IMR-90 (cell line): ENCODE data around the gene ADAM12. TPM values are rescaled to one million over a fixed set of nuclear protein-coding genes. Genes with fewer than 3 reads are reported as not detected.
"Not testable (repeated sequence)": the region's sequence is repeated elsewhere in the genome, so short reads cannot be mapped to it uniquely, and the experiment has no call there.

Experiments
- ATAC-seq: fragments of 200-7000 bp; cut with Tn5 transposase; 2 replicates; pipeline ENCODE4 v1.9.1; 2020; ENCODE audit warnings: low read depth, mild to moderate bottlenecking, moderate library complexity
- BruUV-seq: library from RNA; stranded (reverse); fragments of 400-500 nt; replicated peaks from 2 replicates; lab custom pipeline; 2021; lab: Mats Ljungman, UMichigan
- CTCF ChIA-PET: fragments of 300-600 bp; formaldehyde crosslinking; extraction: SDS; loops from one replicate; lab custom pipeline; 2021; ENCODE audit warnings: antibody characterized with exemption; lab: Yijun Ruan, JAX
- POLR2A ChIA-PET: fragments of 300-600 bp; sonication (Branson Sonifier 250); formaldehyde crosslinking; loops from one replicate; lab custom pipeline; 2022; ENCODE audit warnings: antibody characterized with exemption; ENCODE audit not compliant: unreplicated experiment; lab: Charles Lee
- DNase-seq: peaks from one replicate; pipeline ENCODE4 v3.0.0; 2013
- H2AFZ ChIP-seq: replicated peaks from 2 replicates; pipeline ENCODE3; 2013; ENCODE audit warnings: low read length, mild to moderate bottlenecking; ENCODE audit not compliant: poor library complexity
- H2AK5ac ChIP-seq: 2 replicates; pipeline ENCODE4 v1.6.1; 2013; ENCODE audit warnings: low read depth, low read length, inconsistent platforms
- H2AK9ac ChIP-seq: replicated peaks from 2 replicates; pipeline ENCODE3; 2013; ENCODE audit warnings: mild to moderate bottlenecking, low read depth, low read length, moderate library complexity; ENCODE audit not compliant: poor library complexity
- H2BK120ac ChIP-seq: 2 replicates; pipeline ENCODE4 v1.6.1; 2013; ENCODE audit warnings: low read depth, low read length, inconsistent platforms
- H2BK15ac ChIP-seq: 3 replicates; pipeline ENCODE4 v1.6.1; 2013; ENCODE audit warnings: low read depth, low read length, inconsistent platforms
- H2BK20ac ChIP-seq: 2 replicates; pipeline ENCODE4 v1.6.1; 2013; ENCODE audit warnings: low read depth, mild to moderate bottlenecking, inconsistent platforms, low read length, moderate library complexity
- H2BK5ac ChIP-seq: 2 replicates; pipeline ENCODE4 v1.6.1; 2013; ENCODE audit warnings: mild to moderate bottlenecking, low read depth, low read length, inconsistent platforms; ENCODE audit not compliant: poor library complexity, severe bottlenecking
- H3K14ac ChIP-seq: replicated peaks from 2 replicates; pipeline ENCODE4 v1.6.1; 2013; ENCODE audit warnings: low read depth, low read length, inconsistent platforms
- H3K18ac ChIP-seq: 2 replicates; pipeline ENCODE4 v1.6.1; 2013; ENCODE audit warnings: low read depth, low read length, control low read depth
- H3K23ac ChIP-seq: 2 replicates; pipeline ENCODE4 v1.6.1; 2013; ENCODE audit warnings: low read depth, low read length, inconsistent platforms
- H3K27ac ChIP-seq: 2 replicates; pipeline ENCODE4 v1.5.1; 2013; ENCODE audit warnings: mild to moderate bottlenecking, control low read depth, low read length; ENCODE audit not compliant: insufficient read depth
- H3K27me3 ChIP-seq: 2 replicates; pipeline ENCODE4 v1.6.1; 2013; ENCODE audit warnings: low read length; ENCODE audit not compliant: control insufficient read depth, insufficient read depth
- H3K36me3 ChIP-seq: 2 replicates; pipeline ENCODE4 v1.6.1; 2013; ENCODE audit warnings: low read length, mixed read lengths; ENCODE audit not compliant: control insufficient read depth, insufficient read depth
- H3K4ac ChIP-seq: 2 replicates; pipeline ENCODE4 v1.6.1; 2013; ENCODE audit warnings: low read depth, low read length, inconsistent platforms
- H3K4me1 ChIP-seq: 2 replicates; pipeline ENCODE4 v1.6.1; 2013; ENCODE audit warnings: low read length, mixed read lengths; ENCODE audit not compliant: control insufficient read depth, insufficient read depth
- H3K4me2 ChIP-seq: 2 replicates; pipeline ENCODE4 v1.6.1; 2013; ENCODE audit warnings: low read depth, mild to moderate bottlenecking, control low read depth, low read length, moderate library complexity
- H3K4me3 ChIP-seq: 2 replicates; pipeline ENCODE4 v1.5.1; 2013; ENCODE audit warnings: low read depth, mild to moderate bottlenecking, control low read depth, low read length, moderate library complexity; ENCODE audit not compliant: insufficient read depth
- H3K56ac ChIP-seq: 2 replicates; pipeline ENCODE4 v1.6.1; 2013; ENCODE audit warnings: low read length, inconsistent platforms; ENCODE audit not compliant: insufficient read depth; ENCODE audit errors: extremely low read depth
- H3K79me1 ChIP-seq, 2 experiments: 2 replicates each; pipeline ENCODE4 v1.6.1; 2013; ENCODE audit warnings: low read length in 2 of 2, inconsistent platforms in 1 of 2, low read depth in 1 of 2
- H3K9ac ChIP-seq: 2 replicates; pipeline ENCODE4 v1.6.1; 2013; ENCODE audit warnings: low read depth, low read length, control low read depth
- H3K9me1 ChIP-seq: 2 replicates; pipeline ENCODE4 v1.6.1; 2013; ENCODE audit warnings: low read length, inconsistent platforms; ENCODE audit not compliant: insufficient read depth
- H3K9me3 ChIP-seq: 2 replicates; pipeline ENCODE4 v1.6.1; 2013; ENCODE audit warnings: low read length; ENCODE audit not compliant: control insufficient read depth, insufficient read depth
- H4K20me1 ChIP-seq: 2 replicates; pipeline ENCODE4 v1.6.1; 2013; ENCODE audit warnings: low read length, inconsistent platforms; ENCODE audit not compliant: insufficient read depth
- H4K5ac ChIP-seq: 2 replicates; pipeline ENCODE4 v1.6.1; 2013; ENCODE audit warnings: mild to moderate bottlenecking, low read depth, low read length, control low read depth
- H4K8ac ChIP-seq, 2 experiments: 2 replicates each; pipeline ENCODE4 v1.6.1; 2013; ENCODE audit warnings: low read depth in 2 of 2, low read length in 2 of 2, control low read depth in 1 of 2, inconsistent platforms in 1 of 2
- H4K91ac ChIP-seq: 2 replicates; pipeline ENCODE4 v1.6.1; 2013; ENCODE audit warnings: low read depth, low read length, inconsistent platforms; ENCODE audit not compliant: insufficient read depth
- WGBS, 2 experiments: methylation state at CpG; one replicate each; pipeline versions ENCODE4 v1.1.5 to v1.1.7; 2013; ENCODE audit warnings: missing lambda C conversion rate in 2 of 2; ENCODE audit not compliant: insufficient read length in 1 of 2; ENCODE audit errors: extremely low coverage in 2 of 2; 5-methylcytosine and 5-hydroxymethylcytosine counted together
- dilution Hi-C: fragments of 300-500 bp; cut with HindIII; formaldehyde crosslinking; loops from one replicate; pipeline ENCODE4 v1.14.3; 2018; ENCODE audit warnings: low sequenced_read_pairs; ENCODE audit not compliant: unreplicated experiment
- in situ Hi-C: fragments of 300-500 bp; cut with MboI; formaldehyde crosslinking; loops from 3 replicates; pipeline ENCODE4 v1.14.3; 2019; ENCODE audit warnings: low sequenced_read_pairs, inconsistent platforms, mixed read lengths
- intact Hi-C: fragments of 100-400 bp; cut with micrococcal nuclease; formaldehyde crosslinking; loops from 2 replicates; pipeline ENCODE4 v1.10.0; 2022
- polyA plus RNA-seq, 3 experiments: library from polyadenylated mRNA; depleted of rRNA; stranded (reverse); fragments of >200 nt; gene quantifications; 2 replicates each; pipeline ENCODE4 v1.2.3, GENCODE V29; 2012; ENCODE audit warnings: low replicate concordance in 1 of 3
- total RNA-seq: library from RNA; depleted of rRNA; stranded (reverse); fragments of >200 nt; gene quantifications from 2 replicates; pipeline ENCODE4 v1.2.3, GENCODE V29; 2012

The ADAM12 gene
- total and polyA plus RNA-seq, 2 of the 4 experiments (the other 2 are of a cell fraction): 9.6 to 10.2 TPM

- H4K5ac ChIP-seq, H3K23ac ChIP-seq, H4K8ac ChIP-seq, H3K56ac ChIP-seq, POLR2A ChIA-PET, H3K4me2 ChIP-seq, H3K4ac ChIP-seq, H2AK5ac ChIP-seq, H2BK5ac ChIP-seq, H3K9me3 ChIP-seq, H2AK9ac ChIP-seq, H3K79me1 ChIP-seq, H3K27me3 ChIP-seq, H3K14ac ChIP-seq, H2BK20ac ChIP-seq, H3K9ac ChIP-seq, H2AFZ ChIP-seq, H3K9me1 ChIP-seq, dilution Hi-C loops, DNase-seq, H3K18ac ChIP-seq, H4K20me1 ChIP-seq, intact Hi-C loops, BruUV-seq, H3K4me1 ChIP-seq, ATAC-seq, CTCF ChIA-PET, H2BK15ac ChIP-seq, H3K27ac ChIP-seq, H3K36me3 ChIP-seq, H4K91ac ChIP-seq, in situ Hi-C loops, H2BK120ac ChIP-seq, H3K4me3 ChIP-seq: not testable (repeated sequence)
- no CpG with 5 or more reads among the region's 3 CpGs for WGBS, 2 experiments
Measured at GRCh38 chr10:126379166-126379565, 9.1 kb downstream of the ADAM12 start.
